ENCODE measurements around the gene ATG4B. TPM values are rescaled to one million over a fixed set of nuclear protein-coding genes. Genes with fewer than 3 reads are reported as not detected.

Gene ATG4B
- total RNA-seq, 1 experiment from 2014 or later = 133 TPM

GRCh38 chr2:241677392-241677791 lies 39.9 kb downstream of the ATG4B start (continued):
- TF ChIP-seq ATF6 (CRISPR knock-in tag; IDR thresholded peaks at IDR 0.05) (no peak), CREB1 (CRISPR knock-in tag; IDR thresholded peaks at IDR 0.05) (no peak)

- Mint-ChIP-seq H3K4me1 (peaks cover 2% of the 10 kb centered on the region; the same call in 1 of the 2 replicates), H3K27me3 (ENCODE audit: low read depth) (no peaks in the 10 kb centered on the region), H3K4me3 (no peak overlapping the region), H3K27ac (no peak overlapping the region), H3K9me3 (no peaks in the 10 kb centered on the region), H3K36me3 (peaks cover 57% of the 10 kb centered on the region)
- TF ChIP-seq PRRX2 (CRISPR knock-in tag; IDR thresholded peaks at IDR 0.05) (no peak), SMAD3 (CRISPR knock-in tag; IDR thresholded peaks at IDR 0.05; ENCODE audit: borderline replicate concordance) (no peak), E2F4 (CRISPR knock-in tag; IDR thresholded peaks at IDR 0.05; ENCODE audit: borderline replicate concordance, low read depth) (no peak), EMX1 (CRISPR knock-in tag; IDR thresholded peaks at IDR 0.05) (no peak), CTCF (IDR thresholded peaks at IDR 0.05) (no peak), ATF3 (CRISPR knock-in tag; conservative IDR thresholded peaks at IDR 0.05) (no peak), NFATC4 (CRISPR knock-in tag; IDR thresholded peaks at IDR 0.05) (no peak), CREM (CRISPR knock-in tag; IDR thresholded peaks at IDR 0.05) (no peak), SMAD4 (CRISPR knock-in tag; IDR thresholded peaks at IDR 0.05) (no peak), ZNF532 (CRISPR knock-in tag; IDR thresholded peaks at IDR 0.05; ENCODE audit: borderline replicate concordance) (no peak), TEAD1 (CRISPR knock-in tag; IDR thresholded peaks at IDR 0.05) (no peak)
- ChIA-PET POLR2A (no interaction called here), CTCF (no interaction called here)
- ATAC-seq (no peak), DNase-seq (ENCODE audit: low spot score) (no peak)
Observed at GRCh38 chr2:241678307-241678706, 40.8 kb downstream of the ATG4B start.

GRCh38 chr2:241678784-241679540 lies 41.5 kb downstream of the ATG4B start:
- ATAC-seq (no peak), DNase-seq (ENCODE audit: low spot score) (no peak)
- TF ChIP-seq ELF4 (CRISPR knock-in tag; IDR thresholded peaks at IDR 0.05; ENCODE audit: low read depth) = no peak
- no peak for TF ChIP-seq ZNF425 (CRISPR knock-in tag; conservative IDR thresholded peaks at IDR 0.05)
- no peak for TF ChIP-seq ZBTB21 (CRISPR knock-in tag; IDR thresholded peaks at IDR 0.05; ENCODE audit: borderline replicate concordance)
- no peak for TF ChIP-seq IRF2 (CRISPR knock-in tag; IDR thresholded peaks at IDR 0.05; ENCODE audit: borderline replicate concordance, low read depth)
- no peak for TF ChIP-seq FOXK1 (CRISPR knock-in tag; IDR thresholded peaks at IDR 0.05)
- TF ChIP-seq HMGXB4 (CRISPR knock-in tag; IDR thresholded peaks at IDR 0.05) = no peak
- no peak for TF ChIP-seq OVOL2 (CRISPR knock-in tag; IDR thresholded peaks at IDR 0.05; ENCODE audit: borderline replicate concordance)

More at GRCh38 chr2:241678784-241679540, 41.5 kb downstream of the ATG4B start:
- ChIA-PET POLR2A (no interaction called here), CTCF (no interaction called here)
- Mint-ChIP-seq H3K9me3 (no peaks in the 10 kb centered on the region), H3K27ac (no peak overlapping the region), H3K4me1 (no peaks in the 10 kb centered on the region), H3K36me3 (peaks cover 62% of the 10 kb centered on the region), H3K4me3 (no peak overlapping the region), H3K27me3 (ENCODE audit: low read depth) (no peaks in the 10 kb centered on the region)
